OCI-LY7 (cell line): ENCODE results near the gene KRTAP25-1.

Source experiments
- EZH2phosphoT487 ChIP-seq: fragments of 200-600 bp; sonication (generic); IDR thresholded peaks from 2 replicates; pipeline ENCODE4 v1.6.1; 2018; ENCODE audit warnings: low read depth, borderline replicate concordance, mild to moderate bottlenecking, mixed run types, antibody characterized with exemption, low read length, moderate library complexity, mixed read lengths
- TF ChIP-seq, protein P1 (sequence below): fragments of 200-600 bp; sonication (generic); conservative IDR thresholded peaks from 2 replicates; pipeline ENCODE4 v1.5.1; 2014; ENCODE audit warnings: mild to moderate bottlenecking, antibody characterized with exemption, low read length, moderate library complexity, mixed read lengths

DNA sequence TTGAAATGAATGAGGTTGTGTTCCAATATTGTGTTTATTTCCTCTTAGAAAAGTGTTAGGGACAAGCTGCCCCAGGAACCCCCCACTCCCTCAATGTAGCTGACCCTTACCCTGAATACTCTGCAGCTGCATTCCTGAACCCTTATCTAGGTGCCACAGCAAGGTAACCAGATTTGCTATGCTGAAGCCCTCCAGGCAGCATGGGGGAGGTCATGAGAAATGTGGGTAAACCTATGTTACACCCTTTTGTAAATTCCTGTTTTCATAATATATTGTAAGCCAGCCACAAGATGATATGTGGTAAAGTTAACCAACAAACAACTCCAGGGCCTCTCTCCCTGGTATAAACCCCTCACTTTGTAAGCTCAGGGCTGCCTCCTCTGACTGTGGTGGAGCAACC is 45.6 kb downstream of the KRTAP25-1 start:
- no peak for TF ChIP-seq EZH2phosphoT487
- TF ChIP-seq, protein P1, sequence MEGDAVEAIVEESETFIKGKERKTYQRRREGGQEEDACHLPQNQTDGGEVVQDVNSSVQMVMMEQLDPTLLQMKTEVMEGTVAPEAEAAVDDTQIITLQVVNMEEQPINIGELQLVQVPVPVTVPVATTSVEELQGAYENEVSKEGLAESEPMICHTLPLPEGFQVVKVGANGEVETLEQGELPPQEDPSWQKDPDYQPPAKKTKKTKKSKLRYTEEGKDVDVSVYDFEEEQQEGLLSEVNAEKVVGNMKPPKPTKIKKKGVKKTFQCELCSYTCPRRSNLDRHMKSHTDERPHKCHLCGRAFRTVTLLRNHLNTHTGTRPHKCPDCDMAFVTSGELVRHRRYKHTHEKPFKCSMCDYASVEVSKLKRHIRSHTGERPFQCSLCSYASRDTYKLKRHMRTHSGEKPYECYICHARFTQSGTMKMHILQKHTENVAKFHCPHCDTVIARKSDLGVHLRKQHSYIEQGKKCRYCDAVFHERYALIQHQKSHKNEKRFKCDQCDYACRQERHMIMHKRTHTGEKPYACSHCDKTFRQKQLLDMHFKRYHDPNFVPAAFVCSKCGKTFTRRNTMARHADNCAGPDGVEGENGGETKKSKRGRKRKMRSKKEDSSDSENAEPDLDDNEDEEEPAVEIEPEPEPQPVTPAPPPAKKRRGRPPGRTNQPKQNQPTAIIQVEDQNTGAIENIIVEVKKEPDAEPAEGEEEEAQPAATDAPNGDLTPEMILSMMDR = no peak
